GM12892 (cell line): ENCODE measurements around the gene WWOX.

Source experiments
- POLR2A ChIP-seq: IDR thresholded peaks from 2 replicates; pipeline ENCODE4 v1.6.1; 2011; ENCODE audit warnings: low read depth, low read length, control low read depth
- TAF1 ChIP-seq: IDR thresholded peaks from 2 replicates; pipeline ENCODE4 v1.6.1; 2011; ENCODE audit warnings: low read depth, mild to moderate bottlenecking, control low read depth, low read length, borderline replicate concordance

DNA sequence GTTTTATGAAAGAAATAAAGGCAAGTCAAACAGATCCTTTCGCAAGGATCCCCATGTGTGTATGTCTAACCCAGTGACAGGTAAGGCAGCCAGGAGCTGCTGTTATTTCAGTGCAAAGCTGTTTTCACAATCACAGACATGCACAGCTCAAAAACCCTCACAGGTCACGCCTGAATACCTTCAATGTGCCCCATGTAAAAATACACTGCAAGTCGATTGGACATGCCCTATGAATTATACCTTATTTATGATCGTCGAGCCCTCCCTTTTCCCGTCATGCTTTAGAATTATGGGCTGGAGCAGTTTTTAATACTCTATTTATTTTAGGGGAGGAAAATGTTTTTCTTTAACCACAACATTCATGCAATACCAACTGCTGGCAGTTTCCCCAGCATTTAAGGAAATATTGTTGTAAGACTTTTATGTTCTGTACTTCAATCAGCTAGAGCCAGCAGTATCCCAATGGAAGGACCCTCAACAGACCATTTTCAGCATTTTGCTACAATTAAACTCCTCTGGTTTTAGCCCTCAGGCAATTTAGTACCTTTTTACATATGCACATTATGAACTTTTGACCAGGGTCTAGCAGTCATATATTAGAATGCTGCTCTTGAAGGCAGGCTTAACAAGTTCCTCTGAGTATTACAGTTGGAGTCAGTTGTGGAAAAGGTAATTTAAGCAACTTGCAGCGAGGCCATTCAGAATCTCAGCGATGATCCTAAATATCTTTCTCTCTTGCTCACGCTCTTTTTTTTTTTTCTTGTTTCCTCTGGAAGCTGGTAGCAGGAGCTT lies 362.2 kb downstream of the WWOX start:
- no peak for TF ChIP-seq POLR2A
- no peak for TF ChIP-seq TAF1
